Measurements from ENCODE around the gene CHID1.
A peak's percentile ranks its signal among the peaks of the same experiment; 100 is the strongest.

Gene CHID1

GRCh38 chr11:844693-845644, 65.6 kb downstream of the CHID1 start:
- DNase-seq = peak; percentile 89

GRCh38 chr11:843818-844692, 66.6 kb downstream of the CHID1 start:
- peak; percentile 97 for DNase-seq

GRCh38 chr11:843086-843734, 67.4 kb downstream of the CHID1 start:
- DNase-seq = no peak

DNA sequence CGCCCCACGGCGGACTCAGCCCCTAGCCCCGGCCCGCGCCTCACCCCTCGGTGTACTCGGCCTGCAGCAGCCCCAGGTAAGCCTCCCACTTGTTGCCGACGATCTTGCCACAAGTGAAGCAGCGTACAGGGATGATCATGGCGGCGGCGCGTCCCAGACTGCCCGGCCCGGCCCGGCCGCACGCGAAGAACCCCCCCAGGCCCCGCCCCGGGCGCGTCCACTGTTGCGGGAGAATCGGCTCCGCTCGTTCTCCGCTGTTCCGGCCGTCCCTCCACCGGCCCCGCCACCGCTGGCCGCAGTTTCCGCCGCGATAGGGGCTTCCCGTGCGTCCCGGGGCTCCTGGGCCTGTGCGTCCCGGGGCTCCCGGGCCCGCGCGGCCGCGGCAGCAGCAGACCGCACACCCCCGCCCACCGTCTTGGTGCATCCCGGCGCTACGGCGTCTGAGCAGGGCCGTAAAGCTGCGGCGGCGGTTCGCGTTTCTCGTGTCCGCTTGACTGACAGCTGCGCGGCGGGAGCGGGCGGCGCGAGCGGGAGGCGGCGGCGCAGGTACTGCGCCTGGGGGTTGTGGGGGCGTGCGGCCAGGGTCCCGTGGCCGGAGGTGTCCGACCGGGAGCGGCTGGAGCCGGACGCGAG, 68.1 kb downstream of the CHID1 start, which contains the start of the genes POLR2L and TSPAN4:
POLR2L (minus strand) TSS at position 160 of the 633 bp plus-strand sequence; CDS start at position 139, 21 bp downstream.
TSPAN4 (plus strand) TSS at position 483 of the 633 bp plus-strand sequence. CDS start 7,453 bp downstream, outside the sequence.
- DNase-seq = peak; percentile 90

DNA sequence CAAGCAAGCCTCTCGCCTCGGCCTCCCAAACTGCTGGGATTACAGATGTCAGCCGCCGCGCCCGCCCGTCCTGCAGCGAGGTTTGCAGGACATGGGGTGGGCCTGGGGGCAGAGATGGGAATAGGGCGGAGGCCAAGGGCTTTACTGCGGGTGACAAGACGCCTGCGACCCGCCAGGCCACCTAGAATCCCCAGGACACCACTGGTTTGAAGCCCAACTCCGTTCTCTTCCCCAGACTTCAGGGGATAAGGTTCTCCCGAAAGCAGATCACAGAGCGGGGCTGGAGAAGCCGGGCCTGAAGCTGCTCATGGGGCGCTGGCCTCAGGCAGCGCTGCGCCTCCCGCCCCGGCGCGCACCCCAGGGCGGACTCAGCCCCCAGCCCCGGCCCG, 68.6 kb downstream of the CHID1 start:
- DNase-seq = no peak

DNA sequence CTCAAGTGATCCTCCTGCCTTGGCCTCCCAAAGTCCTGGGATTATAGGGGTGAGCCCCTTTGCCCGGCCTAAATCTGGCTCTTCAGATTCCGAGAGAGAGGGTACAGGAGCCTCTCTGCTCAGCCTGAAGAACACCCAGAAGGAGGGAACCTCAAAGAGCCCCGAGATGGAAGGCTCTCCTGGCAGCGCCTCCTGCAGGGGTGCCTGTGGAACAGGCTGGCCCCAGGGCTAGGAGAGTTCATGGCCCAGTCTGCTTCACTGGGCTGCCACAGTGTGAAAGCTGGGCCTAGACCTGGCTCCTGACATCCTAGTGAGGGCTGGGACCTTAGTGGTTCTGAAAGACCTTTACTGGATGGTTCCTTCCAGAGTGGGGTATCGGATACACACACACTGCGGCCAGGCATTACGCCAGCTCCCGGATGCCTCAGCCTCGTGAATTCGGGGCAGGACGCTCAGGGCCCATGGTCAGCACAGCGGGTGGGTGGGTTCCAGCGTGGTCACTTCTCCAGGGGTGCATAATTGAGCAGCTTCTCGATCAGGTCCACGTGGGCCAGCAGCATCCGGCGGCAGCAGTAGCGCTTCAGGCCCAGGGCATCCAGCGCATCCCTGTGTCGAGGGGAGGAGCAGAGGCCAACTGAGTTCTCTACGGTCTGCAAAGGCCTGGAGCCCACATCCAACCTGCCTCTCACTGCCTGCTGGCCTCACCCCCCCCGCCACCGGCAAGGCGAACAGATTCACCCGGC, 70.6 kb downstream of the CHID1 start:
- DNase-seq = no peak

GRCh38 chr11:839280-839623, 71.4 kb downstream of the CHID1 start:
- no peak for DNase-seq

DNA sequence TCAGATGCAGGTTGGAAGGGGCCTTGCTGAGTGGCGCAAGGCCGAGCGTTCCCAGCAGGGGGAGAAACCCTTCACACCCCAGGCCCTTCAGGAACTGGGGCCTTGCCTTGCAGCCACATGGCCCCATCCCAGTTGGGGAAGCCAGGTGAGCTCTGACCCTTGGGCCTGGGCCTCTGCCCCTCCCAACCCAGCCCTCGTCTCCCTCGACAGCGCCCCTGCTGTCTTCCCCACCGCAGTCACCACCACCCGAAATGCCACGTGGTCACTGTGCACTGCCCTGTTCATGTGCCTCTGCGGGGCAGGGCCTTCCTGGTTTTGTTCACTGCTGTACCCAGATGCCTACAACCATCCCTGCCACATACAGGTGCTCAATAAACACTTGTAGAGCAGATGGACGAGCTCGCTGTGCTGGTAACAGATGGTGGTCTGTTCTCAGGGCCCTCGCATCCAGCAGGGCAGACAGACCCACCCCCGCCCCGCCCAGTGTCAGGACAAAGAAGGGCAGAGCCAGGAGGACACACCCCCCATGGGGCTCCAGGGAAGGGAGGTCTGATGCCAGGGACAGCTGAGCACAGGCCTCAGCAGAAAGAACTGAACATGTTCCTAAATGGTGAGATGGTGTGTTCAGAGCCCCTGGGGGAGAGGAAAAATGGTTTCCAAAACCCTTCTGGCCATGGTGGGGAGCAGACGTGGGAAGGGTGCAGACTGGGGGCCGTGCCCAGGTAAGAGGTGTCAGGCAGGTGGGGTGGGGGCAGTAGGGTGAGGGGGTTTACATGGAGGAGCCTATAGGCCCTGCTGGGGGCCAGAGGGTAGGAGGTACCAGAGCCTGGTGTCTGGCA, 72.0 kb downstream of the CHID1 start:
- no peak for DNase-seq

- DNase-seq = no peak
Measured at GRCh38 chr11:837990-838307, 72.7 kb downstream of the CHID1 start.

DNA sequence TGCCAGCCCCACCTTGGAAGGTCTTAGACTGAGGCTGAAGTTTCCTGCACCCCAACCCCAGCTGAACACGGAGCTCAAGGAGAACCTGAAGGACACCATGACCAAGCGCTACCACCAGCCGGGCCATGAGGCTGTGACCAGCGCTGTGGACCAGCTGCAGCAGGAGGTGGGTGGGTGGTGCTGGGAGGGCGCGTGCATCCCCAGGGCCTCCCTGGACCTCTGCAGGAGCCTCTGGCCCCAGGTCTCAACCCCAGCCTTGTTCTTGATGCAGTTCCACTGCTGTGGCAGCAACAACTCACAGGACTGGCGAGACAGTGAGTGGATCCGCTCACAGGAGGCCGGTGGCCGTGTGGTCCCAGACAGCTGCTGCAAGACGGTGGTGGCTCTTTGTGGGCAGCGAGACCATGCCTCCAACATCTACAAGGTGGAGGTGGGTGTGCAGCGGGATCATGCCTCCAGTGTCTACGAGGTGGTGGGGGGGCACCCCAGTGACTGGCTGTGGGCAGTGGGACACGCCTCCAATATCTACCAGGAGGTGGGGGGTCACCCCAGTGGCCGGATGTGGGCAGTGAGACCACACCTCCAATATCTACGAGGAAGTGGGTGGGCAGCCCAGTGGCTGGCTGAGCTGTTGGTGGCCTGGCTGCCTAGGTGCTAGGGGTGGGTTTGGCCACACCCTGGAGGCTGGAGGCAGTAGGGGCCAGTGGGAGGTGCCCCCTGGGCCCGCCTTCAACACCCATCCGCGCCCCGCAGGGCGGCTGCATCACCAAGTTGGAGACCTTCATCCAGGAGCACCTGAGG, 73.2 kb downstream of the CHID1 start:
- DNase-seq = no peak

DNA sequence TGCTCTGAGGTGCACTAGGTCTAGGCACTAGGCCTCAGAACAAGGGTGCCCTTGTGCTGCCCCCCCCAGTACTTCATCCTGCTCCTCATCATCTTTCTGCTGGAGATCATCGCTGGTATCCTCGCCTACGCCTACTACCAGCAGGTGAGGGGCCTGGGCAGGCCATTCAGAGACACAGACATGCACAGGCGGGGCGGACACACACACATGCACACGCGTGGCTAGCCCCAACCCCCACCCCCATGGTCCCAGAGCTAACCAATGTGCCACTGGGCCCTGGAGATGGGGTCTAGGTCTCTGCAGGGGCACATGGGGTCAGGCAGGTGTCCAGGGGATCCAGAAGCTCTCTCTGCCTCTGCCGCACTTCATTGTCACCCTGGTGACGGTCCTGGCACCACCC, 73.9 kb downstream of the CHID1 start:
- DNase-seq = no peak

- DNase-seq = no peak
Measured at GRCh38 chr11:836274-836673, 74.3 kb downstream of the CHID1 start.

GRCh38 chr11:834371-835316, 76.0 kb downstream of the CHID1 start:
- peak; percentile 65 for DNase-seq

DNA sequence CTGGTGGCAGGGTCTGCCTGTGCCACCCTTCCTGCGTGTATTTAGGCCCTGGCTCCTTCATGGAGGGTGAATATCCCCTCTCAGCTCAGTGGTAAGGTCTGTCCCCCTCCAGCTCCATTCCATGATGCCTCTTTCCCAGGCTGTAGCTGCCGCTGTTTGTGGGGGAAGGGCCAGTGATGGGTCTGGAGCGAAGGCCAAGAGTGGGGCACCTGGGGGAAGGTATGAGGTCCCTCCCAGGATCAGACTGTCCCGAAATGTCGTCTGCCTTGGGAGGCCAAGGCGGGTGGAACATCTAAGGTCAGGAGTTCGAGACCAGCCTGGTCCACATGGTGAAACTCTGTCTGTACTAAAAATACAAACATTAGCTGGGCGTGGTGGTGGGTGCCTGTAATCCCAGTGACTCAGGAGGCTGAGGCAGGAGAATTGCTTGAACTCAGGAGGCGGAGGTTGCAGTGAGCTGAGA, 76.7 kb downstream of the CHID1 start:
- no peak for DNase-seq

DNA sequence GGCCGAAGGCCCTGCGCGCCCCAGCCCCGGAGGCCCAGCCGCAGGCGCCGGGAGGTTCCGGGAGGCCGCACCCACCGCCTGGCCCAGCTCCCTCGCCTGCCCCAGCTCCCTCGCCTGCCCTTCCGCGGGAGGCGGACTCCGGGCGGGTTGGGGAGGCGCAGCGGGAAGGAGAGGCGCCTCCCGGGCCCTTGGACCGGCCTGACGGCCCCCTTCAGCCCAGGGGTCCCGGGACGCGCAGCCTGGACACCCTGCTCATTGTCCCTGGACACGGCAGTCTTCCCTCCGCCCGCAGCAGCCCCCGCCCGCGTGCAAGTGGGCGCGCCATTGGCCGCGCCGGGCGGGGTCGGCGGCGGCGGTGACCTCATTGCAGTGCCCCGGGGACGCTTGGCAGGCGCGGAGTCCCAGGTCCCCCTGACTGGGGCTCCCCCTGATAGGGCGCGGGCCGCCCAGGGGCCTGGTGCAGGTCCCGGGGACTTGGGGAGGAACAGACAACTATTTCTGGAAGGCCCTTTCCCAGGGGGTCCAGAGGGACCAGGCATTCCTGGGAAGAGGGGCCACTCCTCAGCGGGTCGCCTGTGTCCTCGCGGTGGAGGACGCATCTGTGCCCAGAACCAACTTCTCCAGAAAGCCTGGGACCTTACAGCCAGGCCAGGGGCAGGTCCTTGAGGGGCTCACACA, 77.4 kb downstream of the CHID1 start:
- peak; percentile 48 for DNase-seq

GRCh38 chr11:832529-833113, 78.0 kb downstream of the CHID1 start, which contains the start of gene CD151:
TSS of gene CD151 (plus strand) at chr11:832952. CDS start at chr11:836070, 3,118 bp downstream.
- DNase-seq = peak; percentile 63

GRCh38 chr11:831961-832528, 78.6 kb downstream of the CHID1 start:
- DNase-seq = no peak

All from fibroblast of skin of right biceps (primary cell).